Measurements from ENCODE around the gene ALKBH5.

ALKBH5 gene

GRCh38 chr17:18246109-18246725, 62.6 kb downstream of the ALKBH5 start:
- no peak for DNase-seq (ENCODE audit: low read depth)

GRCh38 chr17:18246880-18247612, 63.4 kb downstream of the ALKBH5 start:
- DNase-seq (ENCODE audit: low read depth), result no peak

- DNase-seq (ENCODE audit: low read depth), result no peak
Observed at GRCh38 chr17:18247613-18248001, 64.0 kb downstream of the ALKBH5 start.

- peak; percentile 47 for DNase-seq (ENCODE audit: low read depth)
Observed at GRCh38 chr17:18248300-18248731, 64.7 kb downstream of the ALKBH5 start.

- no peak for DNase-seq (ENCODE audit: low read depth)
Observed at GRCh38 chr17:18248811-18249210, 65.2 kb downstream of the ALKBH5 start.

- DNase-seq (ENCODE audit: low read depth), result no peak
Observed at GRCh38 chr17:18250259-18250658, 66.6 kb downstream of the ALKBH5 start.

GRCh38 chr17:18250708-18251107, 67.1 kb downstream of the ALKBH5 start:
- no peak for DNase-seq (ENCODE audit: low read depth)

- DNase-seq (ENCODE audit: low read depth), result no peak
Observed at GRCh38 chr17:18251204-18251603, 67.6 kb downstream of the ALKBH5 start.

- no peak for DNase-seq (ENCODE audit: low read depth)
Observed at GRCh38 chr17:18252160-18252559, 68.5 kb downstream of the ALKBH5 start.

- DNase-seq (ENCODE audit: low read depth), result no peak
Observed at GRCh38 chr17:18253187-18253884, 69.7 kb downstream of the ALKBH5 start.

GRCh38 chr17:18253947-18254821, 70.6 kb downstream of the ALKBH5 start:
- DNase-seq (ENCODE audit: low read depth), result no peak

- DNase-seq (ENCODE audit: low read depth), result no peak
Observed at GRCh38 chr17:18254888-18255649, 71.4 kb downstream of the ALKBH5 start.

GRCh38 chr17:18256351-18256750, 72.7 kb downstream of the ALKBH5 start:
- no peak for DNase-seq (ENCODE audit: low read depth)

GRCh38 chr17:18256776-18257175, 73.1 kb downstream of the ALKBH5 start:
- no peak for DNase-seq (ENCODE audit: low read depth)

GRCh38 chr17:18257268-18257981, 73.8 kb downstream of the ALKBH5 start:
- no peak for DNase-seq (ENCODE audit: low read depth)

GRCh38 chr17:18257982-18258355, 74.3 kb downstream of the ALKBH5 start:
- DNase-seq (ENCODE audit: low read depth), result peak; percentile 45

- peak; percentile 49 for DNase-seq (ENCODE audit: low read depth)
Observed at GRCh38 chr17:18258356-18259038, 74.9 kb downstream of the ALKBH5 start, which contains the start of gene FLII. FLII (minus strand) TSS chr17:18258738; CDS start chr17:18258690, 48 bp downstream.

Data from activated T-cell treated with anti-CD3 and anti-CD28 coated beads for 1 hour (primary cell).